Omental fat pad (tissue), 4 donors: ENCODE results near the gene VAV3. TPM values are rescaled to one million over a fixed set of nuclear protein-coding genes. Genes with fewer than 3 reads are reported as not detected.

Source experiments
- ATAC-seq: fragments of 150-250 bp; one replicate; pipeline ENCODE4 v1.9.1; 2016; ENCODE audit warnings: mild to moderate bottlenecking, moderate library complexity; ENCODE audit not compliant: low FRiP score
- DNase-seq: peaks from one replicate; pipeline ENCODE4 v3.0.0-alpha.2; 2019; ENCODE audit warnings: low spot score
- CTCF ChIP-seq, 3 donors: fragments of 450-650 bp; IDR thresholded peaks; one replicate each; pipeline ENCODE4 v1.5.1; 2016 to 2017; ENCODE audit warnings: antibody characterized with exemption in 3 of 3, mild to moderate bottlenecking in 3 of 3, moderate library complexity in 2 of 3
- total RNA-seq, 4 donors: library from RNA; depleted of rRNA; stranded (reverse); fragments of >200 nt; gene quantifications; one replicate each; pipeline ENCODE4 v1.1.0, GENCODE V29; 2016

Gene VAV3
- total RNA-seq, 4 donors from 2014 or later: 5.4 to 10.9 (median 10.2) TPM

DNA sequence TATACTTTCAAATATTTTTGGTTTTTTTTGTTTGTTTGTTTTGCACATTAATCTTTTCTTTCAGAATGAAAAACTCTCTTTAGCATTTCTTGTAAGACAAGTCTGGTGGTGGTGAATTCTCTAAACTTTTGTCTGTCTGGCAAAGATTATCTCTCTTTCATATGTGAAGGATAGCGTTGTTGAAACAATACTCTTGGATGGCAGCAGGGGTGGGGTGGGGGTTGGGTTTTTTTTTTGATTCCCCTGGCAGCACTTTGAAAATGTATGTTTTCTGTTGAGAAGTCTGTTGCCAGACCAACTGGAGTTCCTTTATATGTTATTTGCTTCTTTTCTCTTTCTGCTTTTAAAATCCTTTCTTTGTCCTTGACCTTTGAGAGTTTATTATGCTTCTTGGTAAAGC, 160.2 kb downstream of the VAV3 start:
- no peak for ATAC-seq
- no peak for DNase-seq
- no peak for TF ChIP-seq CTCF (IDR thresholded peaks at IDR 0.05)

GRCh38 chr1:107804134-107804533, 160.8 kb downstream of the VAV3 start:
- TF ChIP-seq CTCF (IDR thresholded peaks at IDR 0.05): no peak
- ATAC-seq (no peak), DNase-seq (no peak)

DNA sequence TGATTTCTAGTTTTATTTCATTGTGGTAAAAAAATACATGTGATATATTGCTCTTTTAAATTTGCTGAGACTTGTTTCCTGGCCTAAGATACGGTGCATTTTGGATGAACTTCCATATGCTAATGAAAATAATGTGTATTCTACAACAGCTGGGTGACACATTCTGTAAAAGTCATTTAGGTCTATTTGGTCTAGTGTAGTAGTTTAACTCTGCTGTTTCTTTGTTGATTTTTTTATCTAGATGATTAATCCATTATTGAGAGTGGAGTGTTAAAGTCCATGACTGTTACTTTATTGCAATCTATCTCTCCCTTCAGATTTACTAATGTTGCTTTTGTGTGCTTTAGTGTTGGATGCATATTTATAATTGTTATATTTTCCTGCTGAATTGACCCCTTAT, 161.4 kb downstream of the VAV3 start:
- no peak for ATAC-seq
- DNase-seq: no peak
- no peak for TF ChIP-seq CTCF (IDR thresholded peaks at IDR 0.05)

- no peak for ATAC-seq
- TF ChIP-seq CTCF (IDR thresholded peaks at IDR 0.05): no peak
- DNase-seq: no peak
Observed at GRCh38 chr1:107802654-107803053, 162.3 kb downstream of the VAV3 start.

DNA sequence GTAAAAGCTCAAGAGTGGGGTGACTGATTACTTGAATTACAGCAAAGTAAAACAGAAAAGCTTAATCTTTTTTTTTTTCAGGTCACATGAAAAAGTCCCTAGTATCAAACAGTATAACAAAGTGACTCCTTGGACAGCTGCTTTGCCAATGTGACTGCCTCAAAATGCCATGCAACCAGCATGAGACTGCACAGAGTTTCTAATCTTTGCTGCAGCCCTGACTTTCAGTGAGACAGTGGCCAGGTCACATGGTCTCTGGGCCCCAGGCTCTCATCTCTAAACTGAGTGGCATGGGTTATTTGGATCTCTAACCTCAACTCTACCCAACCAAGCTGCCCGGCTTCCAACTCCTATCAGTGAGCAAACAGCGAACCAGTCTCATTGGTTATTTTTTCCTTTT, 169.0 kb downstream of the VAV3 start:
- TF ChIP-seq CTCF (IDR thresholded peaks at IDR 0.05): no peak
- DNase-seq: no peak
- no peak for ATAC-seq

DNA sequence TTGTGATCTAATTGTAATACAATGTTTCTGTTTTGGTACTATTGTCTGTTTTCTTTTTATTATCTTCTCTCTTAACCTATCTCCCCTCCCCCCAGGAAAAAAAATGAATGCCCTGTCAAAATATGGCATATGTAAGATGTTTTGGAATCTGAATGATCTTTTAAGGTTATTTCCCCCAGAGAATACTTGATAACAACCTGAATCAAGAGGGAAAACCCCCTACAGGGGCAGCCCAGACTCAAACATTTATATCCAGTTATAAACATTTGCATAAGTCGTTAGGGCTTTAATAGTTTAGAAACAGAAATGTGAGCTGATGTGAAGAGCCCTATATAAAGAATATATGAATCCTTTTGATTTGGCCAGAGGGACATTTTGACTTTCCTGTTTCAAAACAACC, 169.5 kb downstream of the VAV3 start:
- ATAC-seq: no peak
- no peak for TF ChIP-seq CTCF (IDR thresholded peaks at IDR 0.05)
- DNase-seq: no peak

DNA sequence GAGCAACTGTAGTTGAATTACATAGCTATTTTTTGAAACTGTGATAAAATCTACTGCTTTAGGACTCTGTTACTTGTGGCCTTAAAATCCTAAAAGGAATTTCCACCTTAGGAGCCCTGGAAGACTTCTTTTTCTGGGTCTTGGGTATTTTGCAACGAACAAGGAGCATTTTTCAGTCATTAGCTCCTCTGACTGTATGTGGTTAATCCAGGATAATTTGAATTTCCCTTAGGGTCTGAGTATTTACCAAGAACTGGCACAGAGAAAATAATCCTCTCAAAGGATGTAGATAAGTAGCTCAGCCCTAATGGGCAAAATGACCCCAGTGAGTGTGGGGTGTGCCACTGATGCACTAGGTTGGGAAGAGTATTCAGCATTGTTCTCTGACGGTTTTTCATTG, 170.4 kb downstream of the VAV3 start:
- ATAC-seq (no peak), DNase-seq (no peak)
- TF ChIP-seq CTCF (IDR thresholded peaks at IDR 0.05): no peak
